HEK293 (cell line): ENCODE data around the gene CACYBP.
A peak's percentile ranks its signal among the peaks of the same experiment; 100 is the strongest.

Experiments
- CTCF ChIA-PET: fragments of 350-600 bp; formaldehyde crosslinking; extraction: SDS; loops from one replicate; lab custom pipeline; 2021; ENCODE audit warnings: antibody characterized with exemption; lab: Yijun Ruan, JAX
- POLR2A ChIA-PET: fragments of 300-600 bp; formaldehyde crosslinking; extraction: SDS; loops from one replicate; lab custom pipeline; 2020; ENCODE audit warnings: antibody characterized with exemption, inconsistent platforms; lab: Yijun Ruan, JAX
- H3K27ac ChIP-seq: fragments of 200-500 bp; sonication (Bioruptor generic); 2 replicates; pipeline ENCODE4 v1.5.1; 2014; ENCODE audit warnings: low read depth, low read length, control low read depth, inconsistent platforms; ENCODE audit errors: extremely low read depth
- H3K36me3 ChIP-seq, 2 experiments: fragments of 200-500 bp in 1 of 2; sonication (Bioruptor generic) in 1 of 2; 1 replicate in 1 of 2; 2 replicates in 1 of 2; pipeline ENCODE4 v1.5.1; 2014 to 2017; ENCODE audit warnings: inconsistent platforms in 2 of 2, low read length in 2 of 2; ENCODE audit not compliant: control insufficient read depth in 2 of 2, insufficient read depth in 1 of 2
- H3K4me1 ChIP-seq: fragments of 200-500 bp; sonication (Bioruptor generic); 2 replicates; pipeline ENCODE4 v1.5.1; 2014; ENCODE audit warnings: mild to moderate bottlenecking, low read length, inconsistent platforms; ENCODE audit not compliant: control insufficient read depth, insufficient read depth
- H3K4me3 ChIP-seq: 2 replicates; pipeline ENCODE4 v1.5.1; 2011; ENCODE audit warnings: low read depth, mild to moderate bottlenecking, control low read depth, low read length, moderate library complexity
- H3K9me3 ChIP-seq: fragments of 200-500 bp; sonication (Bioruptor generic); 2 replicates; pipeline ENCODE4 v1.5.1; 2014; ENCODE audit warnings: low read depth, low read length, inconsistent platforms; ENCODE audit not compliant: control insufficient read depth, insufficient read depth
- HOXD13 ChIP-seq: sonication (generic); formaldehyde crosslinking; IDR thresholded peaks from 2 replicates; pipeline ENCODE4 v1.8.0; 2022; ENCODE audit warnings: missing genetic modification reagents, borderline replicate concordance
- IKZF3 ChIP-seq: fragments of 450-650 bp; IDR thresholded peaks from 2 replicates; pipeline ENCODE4 v1.5.0; 2018; ENCODE audit warnings: missing biosample characterization, mild to moderate bottlenecking, missing genetic modification characterization, moderate library complexity
- KLF10 ChIP-seq: fragments of 450-650 bp; IDR thresholded peaks from 2 replicates; pipeline ENCODE4 v1.5.1; 2018; ENCODE audit warnings: missing biosample characterization, mild to moderate bottlenecking, missing genetic modification characterization
- MZF1 ChIP-seq: fragments of 450-650 bp; formaldehyde crosslinking; IDR thresholded peaks from 2 replicates; pipeline ENCODE4 v1.5.1; 2017; ENCODE audit warnings: missing biosample characterization, missing genetic modification characterization, borderline replicate concordance
- PRDM6 ChIP-seq: fragments of 450-650 bp; formaldehyde crosslinking; IDR thresholded peaks from 2 replicates; pipeline ENCODE4 v1.5.1; 2017; ENCODE audit warnings: missing biosample characterization, missing genetic modification characterization
- ZBTB44 ChIP-seq: fragments of 450-650 bp; IDR thresholded peaks from 2 replicates; pipeline ENCODE4 v1.5.1; 2018; ENCODE audit warnings: missing biosample characterization, mild to moderate bottlenecking, missing genetic modification characterization
- ZNF132 ChIP-seq: fragments of 450-650 bp; formaldehyde crosslinking; IDR thresholded peaks from 2 replicates; pipeline ENCODE4 v1.5.1; 2017; ENCODE audit warnings: missing biosample characterization, missing genetic modification characterization, borderline replicate concordance
- ZNF16 ChIP-seq: fragments of 450-650 bp; formaldehyde crosslinking; IDR thresholded peaks from 2 replicates; pipeline ENCODE4 v1.5.1; 2016; ENCODE audit warnings: low read depth, missing biosample characterization, missing genetic modification characterization
- ZNF169 ChIP-seq: fragments of 450-650 bp; formaldehyde crosslinking; IDR thresholded peaks from 2 replicates; pipeline ENCODE4 v1.5.1; 2016; ENCODE audit warnings: missing biosample characterization, missing genetic modification characterization
- ZNF174 ChIP-seq: fragments of 450-650 bp; formaldehyde crosslinking; IDR thresholded peaks from 2 replicates; pipeline ENCODE4 v1.5.0; 2017; ENCODE audit warnings: missing biosample characterization, mild to moderate bottlenecking, missing genetic modification characterization
- ZNF23 ChIP-seq: fragments of 450-650 bp; formaldehyde crosslinking; IDR thresholded peaks from 2 replicates; pipeline ENCODE4 v1.5.1; 2016; ENCODE audit warnings: missing biosample characterization, missing genetic modification characterization, borderline replicate concordance
- ZNF239 ChIP-seq: fragments of 450-650 bp; formaldehyde crosslinking; IDR thresholded peaks from 2 replicates; pipeline ENCODE4 v1.5.1; 2016; ENCODE audit warnings: missing biosample characterization, missing genetic modification characterization
- ZNF341 ChIP-seq: fragments of 450-650 bp; formaldehyde crosslinking; IDR thresholded peaks from 2 replicates; pipeline ENCODE4; 2016; ENCODE audit warnings: low read depth, missing biosample characterization, missing genetic modification characterization
- ZNF350 ChIP-seq: fragments of 450-650 bp; formaldehyde crosslinking; IDR thresholded peaks from 2 replicates; pipeline ENCODE4 v1.5.0; 2017; ENCODE audit warnings: missing biosample characterization, mild to moderate bottlenecking, missing genetic modification characterization
- ZNF354C ChIP-seq: fragments of 450-650 bp; formaldehyde crosslinking; IDR thresholded peaks from 2 replicates; pipeline ENCODE4 v1.5.1; 2016; ENCODE audit warnings: missing biosample characterization, missing genetic modification characterization, low read depth, borderline replicate concordance
- ZNF37A ChIP-seq: fragments of 450-650 bp; IDR thresholded peaks from 2 replicates; pipeline ENCODE4 v1.5.1; 2018; ENCODE audit warnings: missing biosample characterization, missing genetic modification characterization
- ZNF510 ChIP-seq: fragments of 450-650 bp; formaldehyde crosslinking; IDR thresholded peaks from 2 replicates; pipeline ENCODE4 v1.5.1; 2018; ENCODE audit warnings: mild to moderate bottlenecking, missing genetic modification characterization, missing biosample characterization; ENCODE audit not compliant: insufficient replicate concordance
- ZNF513 ChIP-seq: fragments of 450-650 bp; IDR thresholded peaks from 2 replicates; pipeline ENCODE4 v1.5.1; 2018; ENCODE audit warnings: missing biosample characterization, missing genetic modification characterization
- ZNF529 ChIP-seq: fragments of 450-650 bp; formaldehyde crosslinking; IDR thresholded peaks from 2 replicates; pipeline ENCODE4 v1.5.1; 2017; ENCODE audit warnings: missing genetic modification characterization, missing biosample characterization; ENCODE audit not compliant: insufficient replicate concordance
- ZNF548 ChIP-seq: fragments of 450-650 bp; formaldehyde crosslinking; IDR thresholded peaks from 2 replicates; pipeline ENCODE4 v1.5.1; 2016; ENCODE audit warnings: missing biosample characterization, missing genetic modification characterization
- ZNF560 ChIP-seq: fragments of 450-650 bp; formaldehyde crosslinking; IDR thresholded peaks from 2 replicates; pipeline ENCODE4 v1.5.1; 2017; ENCODE audit warnings: missing biosample characterization, missing genetic modification characterization, borderline replicate concordance
- ZNF561 ChIP-seq: fragments of 450-650 bp; IDR thresholded peaks from 2 replicates; pipeline ENCODE4 v1.5.1; 2018; ENCODE audit warnings: missing biosample characterization, missing genetic modification characterization, borderline replicate concordance
- ZNF580 ChIP-seq: fragments of 450-650 bp; formaldehyde crosslinking; IDR thresholded peaks from 2 replicates; pipeline ENCODE4 v1.5.1; 2016; ENCODE audit warnings: missing biosample characterization, missing genetic modification characterization
- ZNF624 ChIP-seq: fragments of 450-650 bp; formaldehyde crosslinking; IDR thresholded peaks from 2 replicates; pipeline ENCODE4 v1.5.1; 2017; ENCODE audit warnings: missing biosample characterization, missing genetic modification characterization
- ZNF660 ChIP-seq: fragments of 450-650 bp; IDR thresholded peaks from 2 replicates; pipeline ENCODE4 v1.5.1; 2018; ENCODE audit warnings: missing biosample characterization, mild to moderate bottlenecking, missing genetic modification characterization
- ZNF792 ChIP-seq: fragments of 450-650 bp; formaldehyde crosslinking; IDR thresholded peaks from 2 replicates; pipeline ENCODE4 v1.5.1; 2016; ENCODE audit warnings: missing biosample characterization, missing genetic modification characterization

The CACYBP gene

GRCh38 chr1:174963529-174964125 is 36.1 kb upstream of the CACYBP start (continued):
- peak; percentile 16; the same call in 1 of the 2 replicates for TF ChIP-seq ZNF513
- 0 out of 2 replicates have a peak, but pooled peaks have one; percentile 58 for TF ChIP-seq ZNF132 (tag by site-specific recombination)
- TF ChIP-seq PRDM6 = peak; percentile 83
- peak; percentile 83; the same call in 1 of the 2 replicates for TF ChIP-seq ZNF350 (tag by site-specific recombination)
- TF ChIP-seq ZBTB44 (tag by site-specific recombination) = peak; percentile 90
- TF ChIP-seq ZNF529 = peak; percentile 44
- TF ChIP-seq KLF10 = peak; percentile 71; the same call in 1 of the 2 replicates
- TF ChIP-seq ZNF561 (tag by site-specific recombination) = peak; percentile 96
- no peak for TF ChIP-seq MZF1 (tag by site-specific recombination)
- TF ChIP-seq ZNF239 (tag by site-specific recombination) = no peak
- TF ChIP-seq ZNF354C (tag by site-specific recombination) = no peak
- TF ChIP-seq ZNF37A = peak; percentile 76; the same call in 1 of the 2 replicates
- TF ChIP-seq ZNF660 (tag by site-specific recombination) = peak; percentile 85
- no peak for TF ChIP-seq ZNF23 (tag by site-specific recombination)
- peak; percentile 56 for TF ChIP-seq ZNF510
- TF ChIP-seq ZNF341 = no peak
- TF ChIP-seq ZNF560 (tag by site-specific recombination) = no peak
- TF ChIP-seq ZNF580 (tag by site-specific recombination) = no peak

GRCh38 chr1:174964261-174964971 is 35.3 kb upstream of the CACYBP start:
- Histone ChIP-seq H3K4me1 (peaks cover 17% of the 10 kb centered on the region), H3K36me3 (no peaks in the 10 kb centered on the region), H3K9me3 (no peaks in the 10 kb centered on the region), H3K4me3 (no peak overlapping the region), H3K27ac (no peak overlapping the region)
- CTCF ChIA-PET = interaction anchor here (0.6 to 2.5 kb wide), 4 partner anchors 18 to 234 kb away, joined by 3 to 7 read pairs (median 4); no protein-coding TSS in a partner anchor
- POLR2A ChIA-PET = no interaction called here
- TF ChIP-seq ZBTB44 (tag by site-specific recombination) (no peak), PRDM6 (0 out of 2 replicates have a peak, but pooled peaks have one; percentile 8), ZNF169 (tag by site-specific recombination) (no peak), ZNF792 (tag by site-specific recombination) (no peak), ZNF624 (no peak), ZNF354C (tag by site-specific recombination) (no peak), HOXD13 (no peak), ZNF16 (tag by site-specific recombination) (no peak), ZNF174 (tag by site-specific recombination) (no peak), ZNF548 (no peak), IKZF3 (tag by site-specific recombination) (peak; percentile 58; the same call in 1 of the 2 replicates)
